HG02610 (cell line): ENCODE data around the gene B3GAT1.

Source experiments
- ATAC-seq: cut with Tn5 transposase; IDR thresholded peaks from one replicate; pipeline ENCODE4 v1.9.1; 2021; ENCODE audit warnings: mild to moderate bottlenecking, moderate library complexity; ENCODE audit not compliant: unreplicated experiment

Gene B3GAT1

GRCh38 chr11:134374171-134374570 is 37.9 kb downstream of the B3GAT1 start:
- no peak for ATAC-seq

- ATAC-seq = no peak
Observed at GRCh38 chr11:134373591-134374052, 38.4 kb downstream of the B3GAT1 start.

GRCh38 chr11:134372961-134373360 is 39.1 kb downstream of the B3GAT1 start:
- no peak for ATAC-seq

- ATAC-seq = no peak
Observed at GRCh38 chr11:134372536-134372935, 39.5 kb downstream of the B3GAT1 start.

GRCh38 chr11:134371436-134372185 is 40.4 kb downstream of the B3GAT1 start:
- ATAC-seq = no peak

- ATAC-seq = no peak
Observed at GRCh38 chr11:134370526-134371435, 41.3 kb downstream of the B3GAT1 start.

- ATAC-seq = no peak
Observed at GRCh38 chr11:134369656-134370525, 42.2 kb downstream of the B3GAT1 start.

GRCh38 chr11:134367781-134368180 is 44.3 kb downstream of the B3GAT1 start:
- ATAC-seq = no peak

- ATAC-seq = no peak
Observed at GRCh38 chr11:134366254-134366653, 45.8 kb downstream of the B3GAT1 start.

GRCh38 chr11:134365011-134365925 is 46.8 kb downstream of the B3GAT1 start:
- no peak for ATAC-seq

GRCh38 chr11:134364261-134364660 is 47.8 kb downstream of the B3GAT1 start:
- no peak for ATAC-seq

- ATAC-seq = no peak
Observed at GRCh38 chr11:134363592-134363991, 48.5 kb downstream of the B3GAT1 start.

- ATAC-seq = no peak
Observed at GRCh38 chr11:134363161-134363560, 48.9 kb downstream of the B3GAT1 start.

- no peak for ATAC-seq
Observed at GRCh38 chr11:134362192-134362901, 49.7 kb downstream of the B3GAT1 start.

GRCh38 chr11:134361661-134362060 is 50.4 kb downstream of the B3GAT1 start:
- ATAC-seq = no peak

- peak; percentile 73 for ATAC-seq
Observed at GRCh38 chr11:134360050-134360835, 51.8 kb downstream of the B3GAT1 start.

- ATAC-seq = no peak
Observed at GRCh38 chr11:134359646-134360045, 52.4 kb downstream of the B3GAT1 start.

- no peak for ATAC-seq
Observed at GRCh38 chr11:134358856-134359490, 53.1 kb downstream of the B3GAT1 start.
